ENCODE measurements around the gene SFXN5. TPM values are rescaled to one million over a fixed set of nuclear protein-coding genes. Genes with fewer than 3 reads are reported as not detected.

SFXN5 gene
- total RNA-seq, 1 experiment from 2014 or later = 25.9 TPM

DNA sequence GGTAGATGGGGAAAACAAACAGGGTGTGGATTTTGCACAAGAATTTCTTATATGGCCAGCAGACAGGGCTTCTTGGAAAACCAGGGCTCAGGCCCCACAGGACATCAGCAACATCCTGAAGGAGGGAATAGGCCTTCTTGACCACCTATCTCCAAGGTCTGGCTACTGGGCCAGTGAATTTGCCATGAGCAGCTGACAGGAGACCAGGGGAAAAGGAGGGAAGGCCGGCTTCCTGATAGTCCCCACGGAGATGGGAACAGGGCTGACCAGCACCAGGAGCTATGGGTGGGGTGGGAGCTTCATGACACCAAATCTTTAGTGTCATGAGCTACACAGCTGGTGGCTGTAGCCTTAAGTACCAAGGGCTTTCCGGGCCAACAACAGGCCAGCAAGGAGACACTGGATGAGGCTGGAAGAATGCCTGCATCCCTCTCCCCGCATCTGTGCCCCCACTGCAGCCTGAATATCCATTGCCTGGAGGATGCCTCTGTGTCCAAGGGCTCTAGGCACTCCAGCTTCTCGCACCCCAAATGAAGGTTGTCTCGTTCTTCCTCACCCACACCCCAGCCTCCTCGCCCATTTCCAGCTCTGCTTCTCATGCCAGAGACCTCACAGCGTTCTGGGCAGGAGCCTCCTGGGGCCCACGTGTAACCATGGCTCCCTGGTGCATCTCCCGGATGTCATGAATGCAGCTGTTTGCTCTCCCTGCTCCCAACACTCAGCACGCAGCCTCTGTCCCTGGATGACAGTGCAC, 79.4 kb downstream of the SFXN5 start:
- H3K27me3 Mint-ChIP-seq (ENCODE audit: low read depth) = no peaks in the 10 kb centered on the region; the same call in 1 of the 2 replicates
- H3K36me3 Mint-ChIP-seq = no peaks in the 10 kb centered on the region
- TF ChIP-seq NR1H2 (CRISPR knock-in tag; IDR thresholded peaks at IDR 0.05) (no peak), OVOL2 (CRISPR knock-in tag; IDR thresholded peaks at IDR 0.05; ENCODE audit: borderline replicate concordance) (no peak), ZNF121 (CRISPR knock-in tag; IDR thresholded peaks at IDR 0.05) (no peak), IRF2 (CRISPR knock-in tag; IDR thresholded peaks at IDR 0.05; ENCODE audit: borderline replicate concordance, low read depth) (no peak), SP1 (CRISPR knock-in tag; conservative IDR thresholded peaks at IDR 0.05) (no peak), NFE2L1 (CRISPR knock-in tag; IDR thresholded peaks at IDR 0.05) (no peak)
- TF ChIP-seq, protein P1, sequence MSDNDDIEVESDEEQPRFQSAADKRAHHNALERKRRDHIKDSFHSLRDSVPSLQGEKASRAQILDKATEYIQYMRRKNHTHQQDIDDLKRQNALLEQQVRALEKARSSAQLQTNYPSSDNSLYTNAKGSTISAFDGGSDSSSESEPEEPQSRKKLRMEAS (CRISPR knock-in tag; IDR thresholded peaks at IDR 0.05) = no peak
- TF ChIP-seq, protein P2, sequence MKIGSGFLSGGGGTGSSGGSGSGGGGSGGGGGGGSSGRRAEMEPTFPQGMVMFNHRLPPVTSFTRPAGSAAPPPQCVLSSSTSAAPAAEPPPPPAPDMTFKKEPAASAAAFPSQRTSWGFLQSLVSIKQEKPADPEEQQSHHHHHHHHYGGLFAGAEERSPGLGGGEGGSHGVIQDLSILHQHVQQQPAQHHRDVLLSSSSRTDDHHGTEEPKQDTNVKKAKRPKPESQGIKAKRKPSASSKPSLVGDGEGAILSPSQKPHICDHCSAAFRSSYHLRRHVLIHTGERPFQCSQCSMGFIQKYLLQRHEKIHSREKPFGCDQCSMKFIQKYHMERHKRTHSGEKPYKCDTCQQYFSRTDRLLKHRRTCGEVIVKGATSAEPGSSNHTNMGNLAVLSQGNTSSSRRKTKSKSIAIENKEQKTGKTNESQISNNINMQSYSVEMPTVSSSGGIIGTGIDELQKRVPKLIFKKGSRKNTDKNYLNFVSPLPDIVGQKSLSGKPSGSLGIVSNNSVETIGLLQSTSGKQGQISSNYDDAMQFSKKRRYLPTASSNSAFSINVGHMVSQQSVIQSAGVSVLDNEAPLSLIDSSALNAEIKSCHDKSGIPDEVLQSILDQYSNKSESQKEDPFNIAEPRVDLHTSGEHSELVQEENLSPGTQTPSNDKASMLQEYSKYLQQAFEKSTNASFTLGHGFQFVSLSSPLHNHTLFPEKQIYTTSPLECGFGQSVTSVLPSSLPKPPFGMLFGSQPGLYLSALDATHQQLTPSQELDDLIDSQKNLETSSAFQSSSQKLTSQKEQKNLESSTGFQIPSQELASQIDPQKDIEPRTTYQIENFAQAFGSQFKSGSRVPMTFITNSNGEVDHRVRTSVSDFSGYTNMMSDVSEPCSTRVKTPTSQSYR (CRISPR knock-in tag; IDR thresholded peaks at IDR 0.05) = no peak
- TF ChIP-seq, protein P3, sequence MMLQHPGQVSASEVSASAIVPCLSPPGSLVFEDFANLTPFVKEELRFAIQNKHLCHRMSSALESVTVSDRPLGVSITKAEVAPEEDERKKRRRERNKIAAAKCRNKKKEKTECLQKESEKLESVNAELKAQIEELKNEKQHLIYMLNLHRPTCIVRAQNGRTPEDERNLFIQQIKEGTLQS (CRISPR knock-in tag; conservative IDR thresholded peaks at IDR 0.05) = no peak
- TF ChIP-seq, protein P4, sequence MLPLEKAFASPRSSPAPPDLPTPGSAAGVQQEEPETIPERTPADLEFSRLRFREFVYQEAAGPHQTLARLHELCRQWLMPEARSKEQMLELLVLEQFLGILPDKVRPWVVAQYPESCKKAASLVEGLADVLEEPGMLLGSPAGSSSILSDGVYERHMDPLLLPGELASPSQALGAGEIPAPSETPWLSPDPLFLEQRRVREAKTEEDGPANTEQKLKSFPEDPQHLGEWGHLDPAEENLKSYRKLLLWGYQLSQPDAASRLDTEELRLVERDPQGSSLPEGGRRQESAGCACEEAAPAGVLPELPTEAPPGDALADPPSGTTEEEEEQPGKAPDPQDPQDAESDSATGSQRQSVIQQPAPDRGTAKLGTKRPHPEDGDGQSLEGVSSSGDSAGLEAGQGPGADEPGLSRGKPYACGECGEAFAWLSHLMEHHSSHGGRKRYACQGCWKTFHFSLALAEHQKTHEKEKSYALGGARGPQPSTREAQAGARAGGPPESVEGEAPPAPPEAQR (CRISPR knock-in tag; IDR thresholded peaks at IDR 0.05) = no peak
- TF ChIP-seq, protein P5, sequence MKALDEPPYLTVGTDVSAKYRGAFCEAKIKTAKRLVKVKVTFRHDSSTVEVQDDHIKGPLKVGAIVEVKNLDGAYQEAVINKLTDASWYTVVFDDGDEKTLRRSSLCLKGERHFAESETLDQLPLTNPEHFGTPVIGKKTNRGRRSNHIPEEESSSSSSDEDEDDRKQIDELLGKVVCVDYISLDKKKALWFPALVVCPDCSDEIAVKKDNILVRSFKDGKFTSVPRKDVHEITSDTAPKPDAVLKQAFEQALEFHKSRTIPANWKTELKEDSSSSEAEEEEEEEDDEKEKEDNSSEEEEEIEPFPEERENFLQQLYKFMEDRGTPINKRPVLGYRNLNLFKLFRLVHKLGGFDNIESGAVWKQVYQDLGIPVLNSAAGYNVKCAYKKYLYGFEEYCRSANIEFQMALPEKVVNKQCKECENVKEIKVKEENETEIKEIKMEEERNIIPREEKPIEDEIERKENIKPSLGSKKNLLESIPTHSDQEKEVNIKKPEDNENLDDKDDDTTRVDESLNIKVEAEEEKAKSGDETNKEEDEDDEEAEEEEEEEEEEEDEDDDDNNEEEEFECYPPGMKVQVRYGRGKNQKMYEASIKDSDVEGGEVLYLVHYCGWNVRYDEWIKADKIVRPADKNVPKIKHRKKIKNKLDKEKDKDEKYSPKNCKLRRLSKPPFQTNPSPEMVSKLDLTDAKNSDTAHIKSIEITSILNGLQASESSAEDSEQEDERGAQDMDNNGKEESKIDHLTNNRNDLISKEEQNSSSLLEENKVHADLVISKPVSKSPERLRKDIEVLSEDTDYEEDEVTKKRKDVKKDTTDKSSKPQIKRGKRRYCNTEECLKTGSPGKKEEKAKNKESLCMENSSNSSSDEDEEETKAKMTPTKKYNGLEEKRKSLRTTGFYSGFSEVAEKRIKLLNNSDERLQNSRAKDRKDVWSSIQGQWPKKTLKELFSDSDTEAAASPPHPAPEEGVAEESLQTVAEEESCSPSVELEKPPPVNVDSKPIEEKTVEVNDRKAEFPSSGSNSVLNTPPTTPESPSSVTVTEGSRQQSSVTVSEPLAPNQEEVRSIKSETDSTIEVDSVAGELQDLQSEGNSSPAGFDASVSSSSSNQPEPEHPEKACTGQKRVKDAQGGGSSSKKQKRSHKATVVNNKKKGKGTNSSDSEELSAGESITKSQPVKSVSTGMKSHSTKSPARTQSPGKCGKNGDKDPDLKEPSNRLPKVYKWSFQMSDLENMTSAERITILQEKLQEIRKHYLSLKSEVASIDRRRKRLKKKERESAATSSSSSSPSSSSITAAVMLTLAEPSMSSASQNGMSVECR (CRISPR knock-in tag; IDR thresholded peaks at IDR 0.05; ENCODE audit: borderline replicate concordance) = no peak
- TF ChIP-seq, protein P6, sequence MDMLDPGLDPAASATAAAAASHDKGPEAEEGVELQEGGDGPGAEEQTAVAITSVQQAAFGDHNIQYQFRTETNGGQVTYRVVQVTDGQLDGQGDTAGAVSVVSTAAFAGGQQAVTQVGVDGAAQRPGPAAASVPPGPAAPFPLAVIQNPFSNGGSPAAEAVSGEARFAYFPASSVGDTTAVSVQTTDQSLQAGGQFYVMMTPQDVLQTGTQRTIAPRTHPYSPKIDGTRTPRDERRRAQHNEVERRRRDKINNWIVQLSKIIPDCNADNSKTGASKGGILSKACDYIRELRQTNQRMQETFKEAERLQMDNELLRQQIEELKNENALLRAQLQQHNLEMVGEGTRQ (CRISPR knock-in tag; IDR thresholded peaks at IDR 0.05) = no peak
- DNase-seq (ENCODE audit: low spot score) = no peak
- CTCF ChIA-PET = interaction anchor here (0.6 to 4.6 kb wide), 13 partner anchors 15 to 185 kb away, joined by 3 to 46 read pairs (median 4); partner anchors contain the start of gene SFXN5
- H3K4me3 Mint-ChIP-seq = no peak overlapping the region
- H3K27ac Mint-ChIP-seq = no peak overlapping the region
- no peaks in the 10 kb centered on the region for H3K9me3 Mint-ChIP-seq
- POLR2A ChIA-PET = no interaction called here
- no peak for ATAC-seq
- peaks cover 11% of the 10 kb centered on the region; the same call in 1 of the 2 replicates for H3K4me1 Mint-ChIP-seq

DNA sequence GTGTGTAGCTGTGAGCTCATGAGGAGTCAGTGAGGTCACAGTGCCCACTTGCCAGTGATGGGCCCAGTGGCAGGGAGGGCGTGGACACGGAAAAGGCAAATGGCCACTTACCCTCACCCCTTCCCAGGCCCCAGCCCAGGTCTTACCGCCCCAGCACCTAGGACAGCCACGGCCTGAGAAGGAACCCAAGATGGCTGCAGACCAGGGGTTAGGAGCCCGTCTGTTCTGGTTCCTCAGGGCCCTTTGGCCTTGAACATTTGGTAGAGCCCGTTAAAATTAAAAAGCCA, 80.1 kb downstream of the SFXN5 start:
- CTCF ChIA-PET = interaction anchor here (0.9 to 4.6 kb wide), 9 partner anchors 15 to 186 kb away, joined by 3 to 46 read pairs (median 6); partner anchors contain the start of gene SFXN5
- DNase-seq (ENCODE audit: low spot score) = no peak
- TF ChIP-seq CBFB (CRISPR knock-in tag; IDR thresholded peaks at IDR 0.05; ENCODE audit: low read depth) = no peak
- TF ChIP-seq NFATC4 (CRISPR knock-in tag; IDR thresholded peaks at IDR 0.05) = no peak
- no peak for TF ChIP-seq NFYB (CRISPR knock-in tag; conservative IDR thresholded peaks at IDR 0.05; ENCODE audit: low read depth)
- TF ChIP-seq, protein P7, sequence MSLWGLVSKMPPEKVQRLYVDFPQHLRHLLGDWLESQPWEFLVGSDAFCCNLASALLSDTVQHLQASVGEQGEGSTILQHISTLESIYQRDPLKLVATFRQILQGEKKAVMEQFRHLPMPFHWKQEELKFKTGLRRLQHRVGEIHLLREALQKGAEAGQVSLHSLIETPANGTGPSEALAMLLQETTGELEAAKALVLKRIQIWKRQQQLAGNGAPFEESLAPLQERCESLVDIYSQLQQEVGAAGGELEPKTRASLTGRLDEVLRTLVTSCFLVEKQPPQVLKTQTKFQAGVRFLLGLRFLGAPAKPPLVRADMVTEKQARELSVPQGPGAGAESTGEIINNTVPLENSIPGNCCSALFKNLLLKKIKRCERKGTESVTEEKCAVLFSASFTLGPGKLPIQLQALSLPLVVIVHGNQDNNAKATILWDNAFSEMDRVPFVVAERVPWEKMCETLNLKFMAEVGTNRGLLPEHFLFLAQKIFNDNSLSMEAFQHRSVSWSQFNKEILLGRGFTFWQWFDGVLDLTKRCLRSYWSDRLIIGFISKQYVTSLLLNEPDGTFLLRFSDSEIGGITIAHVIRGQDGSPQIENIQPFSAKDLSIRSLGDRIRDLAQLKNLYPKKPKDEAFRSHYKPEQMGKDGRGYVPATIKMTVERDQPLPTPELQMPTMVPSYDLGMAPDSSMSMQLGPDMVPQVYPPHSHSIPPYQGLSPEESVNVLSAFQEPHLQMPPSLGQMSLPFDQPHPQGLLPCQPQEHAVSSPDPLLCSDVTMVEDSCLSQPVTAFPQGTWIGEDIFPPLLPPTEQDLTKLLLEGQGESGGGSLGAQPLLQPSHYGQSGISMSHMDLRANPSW (CRISPR knock-in tag; conservative IDR thresholded peaks at IDR 0.05; ENCODE audit: low read depth) = no peak
- TF ChIP-seq, protein P1 (CRISPR knock-in tag; IDR thresholded peaks at IDR 0.05) = no peak
- TF ChIP-seq, protein P8, sequence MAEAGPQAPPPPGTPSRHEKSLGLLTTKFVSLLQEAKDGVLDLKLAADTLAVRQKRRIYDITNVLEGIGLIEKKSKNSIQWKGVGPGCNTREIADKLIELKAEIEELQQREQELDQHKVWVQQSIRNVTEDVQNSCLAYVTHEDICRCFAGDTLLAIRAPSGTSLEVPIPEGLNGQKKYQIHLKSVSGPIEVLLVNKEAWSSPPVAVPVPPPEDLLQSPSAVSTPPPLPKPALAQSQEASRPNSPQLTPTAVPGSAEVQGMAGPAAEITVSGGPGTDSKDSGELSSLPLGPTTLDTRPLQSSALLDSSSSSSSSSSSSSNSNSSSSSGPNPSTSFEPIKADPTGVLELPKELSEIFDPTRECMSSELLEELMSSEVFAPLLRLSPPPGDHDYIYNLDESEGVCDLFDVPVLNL (CRISPR knock-in tag; IDR thresholded peaks at IDR 0.05; ENCODE audit: borderline replicate concordance, low read depth) = no peak
- TF ChIP-seq PRRX2 (CRISPR knock-in tag; IDR thresholded peaks at IDR 0.05) = no peak

More for the DNA sequence above, 80.1 kb downstream of the SFXN5 start:
- Mint-ChIP-seq H3K27me3 (ENCODE audit: low read depth) (no peaks in the 10 kb centered on the region; the same call in 1 of the 2 replicates), H3K4me3 (no peak overlapping the region), H3K36me3 (no peaks in the 10 kb centered on the region), H3K27ac (no peak overlapping the region), H3K4me1 (peaks cover 11% of the 10 kb centered on the region; the same call in 1 of the 2 replicates), H3K9me3 (no peaks in the 10 kb centered on the region)
- POLR2A ChIA-PET = no interaction called here
- ATAC-seq = no peak
